Measurements from ENCODE around the gene ZNF148.

ZNF148 gene

DNA sequence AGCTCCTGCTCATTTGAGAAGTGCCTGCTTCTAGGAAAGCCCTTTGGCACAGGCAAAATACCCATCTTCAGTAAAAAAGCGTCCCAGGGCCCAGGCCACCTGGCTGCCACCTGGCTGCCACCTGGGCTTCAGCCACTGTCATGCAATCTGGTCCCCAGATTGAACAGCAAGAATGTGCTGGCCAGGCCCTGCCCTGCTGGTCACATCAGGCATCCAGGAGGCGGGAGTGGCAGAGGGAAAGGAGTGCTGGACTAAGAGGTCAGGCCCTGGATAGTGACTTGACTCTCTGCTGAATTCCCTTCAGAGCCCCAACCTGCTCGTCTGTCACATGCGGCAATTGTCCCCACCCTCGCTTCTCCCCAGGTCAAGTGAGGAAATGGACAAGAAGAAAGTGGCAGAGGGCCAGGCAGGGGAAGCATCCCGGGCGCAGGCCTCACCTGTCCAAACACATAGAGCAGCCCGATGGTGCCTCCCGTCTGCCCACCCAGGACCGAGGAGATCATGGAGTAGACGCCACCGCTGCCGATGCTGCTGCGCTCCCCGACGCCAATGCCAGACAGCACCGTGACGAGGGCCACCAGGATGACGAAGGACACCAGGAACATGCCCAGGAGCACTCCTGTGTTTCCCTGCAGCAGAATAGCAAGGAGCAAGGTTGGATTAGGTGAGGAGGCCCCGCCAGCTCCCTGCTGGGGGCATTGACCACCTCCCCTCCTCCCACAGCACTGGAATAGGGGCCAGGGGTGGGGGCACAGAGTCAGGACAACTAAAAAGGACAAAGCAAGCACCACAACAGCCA lies 188.1 kb downstream of the ZNF148 start:
- no peak for DNase-seq

DNA sequence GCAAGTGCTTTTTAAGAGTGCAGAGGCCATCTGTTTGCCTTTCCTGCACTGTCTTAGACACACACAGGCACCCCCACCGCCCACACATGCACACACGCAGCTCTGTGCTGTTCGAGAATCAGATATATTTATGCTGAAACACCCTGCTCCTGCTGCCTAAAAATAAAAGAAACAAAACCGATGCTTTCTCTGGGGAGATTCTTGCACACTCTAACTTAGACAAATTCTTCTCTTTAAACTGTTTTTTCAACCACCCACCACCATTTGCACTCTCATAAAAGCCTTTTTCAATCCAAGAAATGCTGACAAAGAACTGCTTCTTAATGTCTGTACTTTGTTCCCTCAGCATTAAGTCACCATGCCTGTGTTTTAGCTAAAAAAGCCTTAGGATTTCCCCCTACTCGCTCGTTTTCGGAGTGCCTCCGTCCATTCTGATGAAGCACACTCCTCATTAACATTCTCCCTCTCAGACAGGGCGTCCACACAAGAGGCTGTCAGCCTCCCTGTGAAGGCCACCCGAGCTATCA lies 188.8 kb downstream of the ZNF148 start:
- no peak for DNase-seq

DNA sequence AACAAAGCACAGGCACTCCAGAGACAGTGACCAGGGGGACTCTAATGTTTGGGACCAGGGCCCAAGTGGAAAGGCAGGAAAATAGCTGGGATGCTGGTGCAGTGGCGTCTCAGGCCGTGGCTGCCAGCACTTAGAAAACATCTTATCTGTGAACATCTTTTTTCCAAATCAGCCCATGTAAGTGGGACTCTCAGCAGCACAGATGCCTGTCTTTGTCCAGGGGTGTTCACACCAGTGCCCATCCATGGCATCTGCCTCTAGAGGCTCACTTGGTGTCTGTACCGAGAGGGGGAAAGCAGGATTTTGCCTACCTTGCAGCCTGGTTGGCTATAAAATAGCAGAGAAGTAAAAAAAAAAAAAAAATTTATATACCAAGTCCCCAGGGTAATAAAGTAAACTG lies 189.3 kb downstream of the ZNF148 start:
- DNase-seq: no peak

DNA sequence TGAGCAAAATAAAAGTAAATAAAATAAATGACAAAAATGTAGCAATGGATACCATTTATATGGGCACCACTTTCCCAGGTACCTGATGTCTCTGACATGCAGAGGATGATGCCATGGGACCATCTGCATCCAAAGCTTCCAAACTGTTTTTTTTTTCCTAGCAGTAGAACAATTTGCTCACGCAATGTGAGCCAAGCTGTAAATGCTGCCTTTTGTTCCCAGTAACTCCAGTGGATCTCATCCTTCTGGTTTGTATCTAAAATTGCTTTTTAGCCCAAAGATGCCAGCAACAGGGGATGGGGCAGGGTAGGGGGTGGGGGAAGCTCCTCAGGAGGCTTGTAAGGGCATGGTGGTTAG lies 195.3 kb downstream of the ZNF148 start:
- no peak for DNase-seq

DNA sequence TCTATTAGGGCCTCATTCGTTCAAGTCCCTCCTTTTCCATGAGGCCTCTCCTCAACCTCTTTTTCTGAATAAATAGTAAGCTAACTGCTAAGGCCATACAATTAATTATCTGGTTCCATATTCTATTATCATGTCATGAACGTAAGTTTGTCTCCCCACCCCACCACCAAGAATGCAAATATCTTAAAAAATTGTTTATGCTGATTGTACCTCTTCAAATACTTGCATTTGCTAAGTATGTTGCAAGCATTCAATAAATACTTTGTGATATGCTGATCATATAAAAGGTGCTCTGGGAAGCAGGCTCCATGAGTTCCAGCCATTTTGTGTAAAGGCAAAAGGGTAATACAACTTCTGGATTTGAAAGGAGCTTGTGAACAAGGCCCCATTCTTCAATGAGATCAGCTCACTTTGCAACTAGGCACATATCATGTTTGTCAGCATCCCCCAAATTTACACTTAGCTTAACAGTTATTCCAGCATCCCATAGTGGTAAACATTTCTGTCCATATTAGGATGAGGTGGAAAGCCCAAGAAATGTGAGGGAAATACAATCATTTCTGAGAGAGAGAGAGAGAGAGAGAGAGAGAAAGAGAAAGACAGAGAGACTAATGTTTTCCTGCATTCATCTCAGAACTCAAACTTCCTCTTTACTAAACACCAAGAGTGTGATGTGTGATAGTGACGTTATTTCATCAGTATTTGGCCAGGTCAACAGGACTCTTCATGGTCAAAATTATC lies 195.8 kb downstream of the ZNF148 start:
- no peak for DNase-seq

DNA sequence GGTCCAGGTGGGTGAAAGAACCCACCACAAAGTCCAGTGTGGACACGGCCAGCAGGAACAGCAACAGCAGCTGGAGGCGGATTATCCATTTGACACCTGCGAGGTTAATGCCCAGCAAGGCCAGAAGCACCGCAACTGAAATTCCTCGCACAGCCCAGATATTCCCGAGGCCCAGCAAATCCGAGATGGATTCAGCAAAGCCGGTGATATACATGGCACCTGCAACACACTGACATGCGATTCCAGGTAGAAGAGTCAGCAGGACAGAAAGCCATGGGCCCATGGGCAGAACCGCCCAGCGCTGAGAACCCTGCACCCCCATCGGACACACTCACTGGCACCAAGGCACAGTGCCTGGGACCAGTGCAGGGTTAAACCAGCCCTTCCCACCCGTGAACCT lies 197.4 kb downstream of the ZNF148 start:
- no peak for DNase-seq
